GM23338 (cell line): ENCODE results near the gene ZNF766. TPM values are rescaled to one million over a fixed set of nuclear protein-coding genes. Genes with fewer than 3 reads are reported as not detected.

Experiments
- ATAC-seq: fragments of 200-7000 bp; cut with Tn5 transposase; 3 replicates; pipeline ENCODE4 v1.9.1; 2020
- DNase-seq: peaks from one replicate; pipeline ENCODE4 v3.0.0-alpha.2; 2015; ENCODE audit warnings: low spot score
- H2AFZ ChIP-seq: fragments of 200-600 bp; sonication (generic); 2 replicates; pipeline ENCODE4 v1.8.0; 2016; ENCODE audit warnings: antibody characterized with exemption, mild to moderate bottlenecking, moderate library complexity
- H3F3A ChIP-seq: fragments of 200-600 bp; sonication (generic); replicated peaks from 2 replicates; pipeline ENCODE4 v1.8.0; 2017; ENCODE audit warnings: antibody characterized with exemption, mixed run types, low read depth
- H3K27ac ChIP-seq: fragments of 200-600 bp; sonication (generic); 2 replicates; pipeline ENCODE4 v1.6.1; 2016; ENCODE audit warnings: low read depth
- H3K27me3 ChIP-seq: fragments of 200-600 bp; sonication (generic); 2 replicates; pipeline ENCODE4 v1.8.0; 2016; ENCODE audit warnings: mild to moderate bottlenecking, mixed run types, moderate library complexity; ENCODE audit not compliant: insufficient read depth
- H3K36me3 ChIP-seq: fragments of 200-600 bp; sonication (generic); 2 replicates; pipeline ENCODE4 v1.8.0; 2016; ENCODE audit warnings: mild to moderate bottlenecking; ENCODE audit not compliant: insufficient read depth
- H3K4me1 ChIP-seq: fragments of 200-600 bp; sonication (generic); 2 replicates; pipeline ENCODE4 v1.8.0; 2016; ENCODE audit warnings: mild to moderate bottlenecking, moderate library complexity; ENCODE audit not compliant: insufficient read depth
- H3K4me2 ChIP-seq: fragments of 200-600 bp; sonication (generic); 2 replicates; pipeline ENCODE4 v1.7.1; 2017; ENCODE audit warnings: mixed run types
- H3K4me3 ChIP-seq: fragments of 200-600 bp; sonication (generic); 2 replicates; pipeline ENCODE4 v1.6.1; 2016; ENCODE audit warnings: mixed run types
- H3K79me2 ChIP-seq: fragments of 200-600 bp; sonication (generic); replicated peaks from 2 replicates; pipeline ENCODE4 v1.8.0; 2017; ENCODE audit warnings: mild to moderate bottlenecking; ENCODE audit not compliant: insufficient read depth
- H3K9me2 ChIP-seq: fragments of 200-600 bp; sonication (generic); 2 replicates; pipeline ENCODE4 v1.8.0; 2017; ENCODE audit not compliant: insufficient read depth
- H4K20me1 ChIP-seq: fragments of 200-600 bp; sonication (generic); replicated peaks from 2 replicates; pipeline ENCODE4 v1.8.0; 2017; ENCODE audit warnings: mild to moderate bottlenecking; ENCODE audit not compliant: insufficient read depth
- H3K27ac Mint-ChIP-seq: 2 replicates; pipeline ENCODE4 v1.8.0; 2020; ENCODE audit warnings: inconsistent platforms, mild to moderate bottlenecking, moderate library complexity, mixed read lengths
- H3K27me3 Mint-ChIP-seq: 3 replicates; pipeline ENCODE4 v1.8.0; 2022; ENCODE audit warnings: low read depth, mild to moderate bottlenecking, moderate library complexity, mixed read lengths, inconsistent platforms; ENCODE audit not compliant: insufficient read depth, poor library complexity
- H3K36me3 Mint-ChIP-seq: 3 replicates; pipeline ENCODE4 v1.8.0; 2021; ENCODE audit warnings: low read depth, mild to moderate bottlenecking, inconsistent platforms, moderate library complexity, mixed read lengths
- H3K4me1 Mint-ChIP-seq: 3 replicates; pipeline ENCODE4 v1.8.0; 2020; ENCODE audit warnings: mild to moderate bottlenecking, inconsistent platforms, mixed read lengths
- H3K4me3 Mint-ChIP-seq: 3 replicates; pipeline ENCODE4 v1.8.0; 2021; ENCODE audit warnings: moderate library complexity, mild to moderate bottlenecking, inconsistent platforms, mixed read lengths
- H3K9me3 Mint-ChIP-seq: 3 replicates; pipeline ENCODE4 v1.8.0; 2020; ENCODE audit warnings: moderate library complexity, mild to moderate bottlenecking, inconsistent platforms, mixed read lengths
- CREB1 ChIP-seq: fragments of 250-450 bp; sonication (Bioruptor Pico); IDR thresholded peaks from 2 replicates; pipeline ENCODE4 v1.5.0; 2020; ENCODE audit warnings: low read depth, mild to moderate bottlenecking, moderate library complexity
- CTCF ChIP-seq, 2 experiments: fragments of 200-600 bp in 1 of 2; sonication (generic) in 1 of 2; conservative IDR thresholded peaks; 2 replicates each; pipeline versions ENCODE4 v1.5.1 to v1.6.1; 2016 to 2017; ENCODE audit warnings: antibody characterized with exemption in 2 of 2, low read depth in 2 of 2, mild to moderate bottlenecking in 2 of 2, moderate library complexity in 1 of 2
- ETS1 ChIP-seq: IDR thresholded peaks from 2 replicates; pipeline ENCODE4 v1.6.1; 2016; ENCODE audit warnings: antibody characterized with exemption
- EZH2 ChIP-seq: fragments of 200-600 bp; sonication (generic); IDR thresholded peaks from one replicate; pipeline ENCODE4 v1.8.0; 2017; ENCODE audit warnings: antibody characterized with exemption, mild to moderate bottlenecking, low read depth; ENCODE audit not compliant: unreplicated experiment
- EZH2phosphoT487 ChIP-seq: fragments of 200-600 bp; sonication (generic); IDR thresholded peaks from one replicate; pipeline ENCODE4 v1.8.1; 2018; ENCODE audit warnings: antibody characterized with exemption; ENCODE audit not compliant: unreplicated experiment
- JUNB ChIP-seq: IDR thresholded peaks from one replicate; pipeline ENCODE4 v1.6.1; 2016; ENCODE audit warnings: antibody characterized with exemption; ENCODE audit not compliant: unreplicated experiment
- NANOG ChIP-seq: IDR thresholded peaks from 2 replicates; pipeline ENCODE4 v1.6.1; 2016; ENCODE audit warnings: antibody characterized with exemption, borderline replicate concordance
- POLR2AphosphoS5 ChIP-seq: IDR thresholded peaks from 2 replicates; pipeline ENCODE4 v1.6.1; 2016; ENCODE audit warnings: antibody characterized with exemption, low read depth
- REST ChIP-seq: IDR thresholded peaks from one replicate; pipeline ENCODE4 v1.6.1; 2018; ENCODE audit warnings: antibody characterized with exemption; ENCODE audit not compliant: unreplicated experiment
- STAT1 ChIP-seq: IDR thresholded peaks from one replicate; pipeline ENCODE4 v1.6.1; 2016; ENCODE audit warnings: antibody characterized with exemption; ENCODE audit not compliant: unreplicated experiment
- ZNF114 ChIP-seq: fragments of 250-450 bp; sonication (Bioruptor Pico); IDR thresholded peaks from 2 replicates; pipeline ENCODE4 v1.5.0; 2020; ENCODE audit warnings: mild to moderate bottlenecking, moderate library complexity
- polyA plus RNA-seq: library from polyadenylated mRNA; unstranded; fragments of >200 nt; fragmentation: Nextera tagmentation; extraction: Ambion mirVana; gene quantifications from 2 replicates; pipeline ENCODE4 v1.2.1, GENCODE V29; 2016
- total RNA-seq: library from RNA; depleted of rRNA; stranded (reverse); fragments of >200 nt; shearing (Covaris generic); gene quantifications from 2 replicates; pipeline ENCODE4 v1.2.3, GENCODE V29; 2014

The ZNF766 gene
- total and polyA plus RNA-seq, 2 experiments from 2014 or later = 22.1 to 29.3 TPM

GRCh38 chr19:52286256-52286655, 16.9 kb downstream of the ZNF766 start:
- H3K4me3 Mint-ChIP-seq = no peak overlapping the region
- H3K36me3 ChIP-seq = peaks cover 49% of the 10 kb centered on the region
- H3K9me3 Mint-ChIP-seq = peaks cover 2% of the 10 kb centered on the region; the same call in 2 of the 3 replicates
- no peak for DNase-seq
- no peaks in the 10 kb centered on the region for H3K9me2 ChIP-seq
- no peaks in the 10 kb centered on the region for H3F3A ChIP-seq
- no peaks in the 10 kb centered on the region for H3K4me1 ChIP-seq
- no peak overlapping the region for H2AFZ ChIP-seq
- H3K27me3 Mint-ChIP-seq = no peaks in the 10 kb centered on the region
- TF ChIP-seq JUNB (no peak), ZNF114 (CRISPR knock-in tag) (no peak), REST (no peak), CTCF (conservative IDR thresholded peaks at IDR 0.05; ENCODE audit: low read depth in 2 of 2) (no peak), EZH2 (no peak), STAT1 (no peak), CREB1 (no peak), POLR2AphosphoS5 (no peak), EZH2phosphoT487 (no peak), ETS1 (no peak)
- no peak overlapping the region for H3K4me2 ChIP-seq
- no peak overlapping the region for H3K4me3 ChIP-seq
- ATAC-seq = no peak
- H3K4me1 Mint-ChIP-seq = no peaks in the 10 kb centered on the region
- H3K27ac ChIP-seq = no peak overlapping the region
- H3K27me3 ChIP-seq = no peaks in the 10 kb centered on the region
- H3K27ac Mint-ChIP-seq = no peak overlapping the region
- peaks cover 87% of the 10 kb centered on the region for H3K36me3 Mint-ChIP-seq
- peaks cover 35% of the 10 kb centered on the region for H4K20me1 ChIP-seq
- H3K79me2 ChIP-seq = peaks cover 37% of the 10 kb centered on the region

GRCh38 chr19:52291781-52292180, 22.4 kb downstream of the ZNF766 start:
- no peak overlapping the region for H3K4me2 ChIP-seq
- no peak overlapping the region for H3K4me3 ChIP-seq
- H2AFZ ChIP-seq = no peak overlapping the region
- H3K36me3 Mint-ChIP-seq = peaks cover 70% of the 10 kb centered on the region
- no peak overlapping the region for H3K27ac ChIP-seq
- no peak overlapping the region for H3K4me3 Mint-ChIP-seq
- H3K27me3 ChIP-seq = no peaks in the 10 kb centered on the region
- H4K20me1 ChIP-seq = peaks cover 15% of the 10 kb centered on the region
- no peak overlapping the region for H3K27ac Mint-ChIP-seq
- H3K36me3 ChIP-seq = peaks cover 19% of the 10 kb centered on the region
- H3F3A ChIP-seq = peaks cover 7% of the 10 kb centered on the region; the same call in 1 of the 2 replicates
- DNase-seq (no peak), ATAC-seq (no peak)
- H3K4me1 Mint-ChIP-seq = no peaks in the 10 kb centered on the region
- H3K27me3 Mint-ChIP-seq = peaks cover 5% of the 10 kb centered on the region
- peaks cover 2% of the 10 kb centered on the region for H3K79me2 ChIP-seq
- H3K4me1 ChIP-seq = no peaks in the 10 kb centered on the region
- no peaks in the 10 kb centered on the region for H3K9me2 ChIP-seq
- peaks cover 7% of the 10 kb centered on the region; the same call in 2 of the 3 replicates for H3K9me3 Mint-ChIP-seq
- TF ChIP-seq CTCF (conservative IDR thresholded peaks at IDR 0.05; ENCODE audit: low read depth in 2 of 2) = no peak
- no peak for TF ChIP-seq NANOG
- no peak for TF ChIP-seq JUNB
